ENCODE measurements around the gene GJD4.

The GJD4 gene

DNA sequence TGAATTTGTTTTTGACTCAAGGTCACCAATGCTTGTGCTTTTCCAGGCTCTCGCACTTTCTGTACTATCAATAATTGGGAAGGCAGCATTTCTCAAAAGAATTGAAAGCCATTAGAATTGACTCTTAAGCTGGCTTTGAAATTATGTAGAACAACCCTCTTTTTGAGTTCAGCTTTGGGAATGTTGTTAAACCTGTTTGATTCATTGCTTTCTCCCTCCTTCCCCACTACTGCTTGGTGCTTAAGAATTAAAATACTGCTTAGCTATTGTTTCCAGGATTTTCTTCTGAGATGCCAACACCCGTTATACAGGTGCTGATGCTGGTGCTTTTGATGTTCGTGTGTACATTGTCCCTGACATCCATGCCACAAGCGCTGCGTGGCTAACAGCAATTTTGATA lies 52.5 kb downstream of the GJD4 start:
- DNase-seq (ENCODE audit: low read depth) = no peak

Data from CMK (cell line).